Calu3 (cell line): ENCODE measurements around the gene KLHL6. TPM values are rescaled to one million over a fixed set of nuclear protein-coding genes. Genes with fewer than 3 reads are reported as not detected.

ENCODE experiments used
- Bru-seq: library from RNA; stranded (reverse); fragments of 400-500 nt; gene quantifications from one replicate; lab custom pipeline; 2021; lab: Mats Ljungman, UMichigan
- BruChase-seq, 2 experiments: library from RNA; stranded (reverse); fragments of 400-500 nt; gene quantifications; one replicate each; lab custom pipeline; 2021; lab: Mats Ljungman, UMichigan
- BruUV-seq: library from RNA; stranded (reverse); fragments of 400-500 nt; replicated peaks from 2 replicates; lab custom pipeline; 2021; lab: Mats Ljungman, UMichigan
- CTCF ChIA-PET: fragments of 300-600 bp; sonication (Branson Sonifier 250); formaldehyde crosslinking; loops from one replicate; lab custom pipeline; 2022; ENCODE audit warnings: antibody characterized with exemption; lab: Charles Lee
- DNase-seq: peaks from one replicate; pipeline ENCODE4 v3.0.0; 2022
- H3K27ac Mint-ChIP-seq: one replicate; pipeline ENCODE4 v1.8.0; 2022; ENCODE audit warnings: mixed read lengths; ENCODE audit not compliant: unreplicated experiment
- H3K27me3 Mint-ChIP-seq: one replicate; pipeline ENCODE4 v1.8.0; 2022; ENCODE audit warnings: mixed read lengths; ENCODE audit not compliant: unreplicated experiment
- H3K36me3 Mint-ChIP-seq: one replicate; pipeline ENCODE4 v1.8.0; 2022; ENCODE audit warnings: mild to moderate bottlenecking, moderate library complexity, mixed read lengths; ENCODE audit not compliant: insufficient read depth, unreplicated experiment
- H3K4me1 Mint-ChIP-seq: one replicate; pipeline ENCODE4 v1.8.0; 2022; ENCODE audit warnings: mild to moderate bottlenecking, low read depth, mixed read lengths; ENCODE audit not compliant: unreplicated experiment
- H3K4me3 Mint-ChIP-seq: one replicate; pipeline ENCODE4 v1.8.0; 2022; ENCODE audit warnings: mild to moderate bottlenecking, low read depth, moderate library complexity, mixed read lengths; ENCODE audit not compliant: unreplicated experiment
- H3K9me3 Mint-ChIP-seq: one replicate; pipeline ENCODE4 v1.8.0; 2022; ENCODE audit warnings: low read depth, mixed read lengths; ENCODE audit not compliant: unreplicated experiment
- intact Hi-C: fragments of 100-400 bp; cut with micrococcal nuclease; formaldehyde crosslinking; loops from one replicate; pipeline ENCODE4 v1.10.0; 2022; ENCODE audit not compliant: unreplicated experiment
- long read RNA-seq: library from polyadenylated mRNA; stranded (forward); transcript quantifications from one replicate; pipeline ENCODE4 v2.0.0, GENCODE V29; 2022
- total RNA-seq: library from RNA; stranded (reverse); gene quantifications from 2 replicates; pipeline ENCODE4 v1.2.3, GENCODE V29; 2022
- TF ChIP-seq, protein P1 (sequence below): fragments of 200-600 bp; IDR thresholded peaks from one replicate; pipeline ENCODE4 v1.8.0; 2022; ENCODE audit warnings: antibody characterized with exemption; ENCODE audit not compliant: unreplicated experiment

KLHL6 gene, protein sequence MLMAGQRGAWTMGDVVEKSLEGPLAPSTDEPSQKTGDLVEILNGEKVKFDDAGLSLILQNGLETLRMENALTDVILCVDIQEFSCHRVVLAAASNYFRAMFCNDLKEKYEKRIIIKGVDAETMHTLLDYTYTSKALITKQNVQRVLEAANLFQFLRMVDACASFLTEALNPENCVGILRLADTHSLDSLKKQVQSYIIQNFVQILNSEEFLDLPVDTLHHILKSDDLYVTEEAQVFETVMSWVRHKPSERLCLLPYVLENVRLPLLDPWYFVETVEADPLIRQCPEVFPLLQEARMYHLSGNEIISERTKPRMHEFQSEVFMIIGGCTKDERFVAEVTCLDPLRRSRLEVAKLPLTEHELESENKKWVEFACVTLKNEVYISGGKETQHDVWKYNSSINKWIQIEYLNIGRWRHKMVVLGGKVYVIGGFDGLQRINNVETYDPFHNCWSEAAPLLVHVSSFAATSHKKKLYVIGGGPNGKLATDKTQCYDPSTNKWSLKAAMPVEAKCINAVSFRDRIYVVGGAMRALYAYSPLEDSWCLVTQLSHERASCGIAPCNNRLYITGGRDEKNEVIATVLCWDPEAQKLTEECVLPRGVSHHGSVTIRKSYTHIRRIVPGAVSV
- total RNA-seq (not detected in 2 replicates), Bru-seq, nascent RNA (percentile 2 among the genes with signal in this experiment), BruChase-seq, experiment 1, labeled RNA remaining after a 6-hour chase (percentile 1 among the genes with signal in this experiment), BruChase-seq, experiment 2, labeled RNA remaining after a 2-hour chase (percentile 1 among the genes with signal in this experiment)
- long read RNA-seq, result 0 reads

DNA sequence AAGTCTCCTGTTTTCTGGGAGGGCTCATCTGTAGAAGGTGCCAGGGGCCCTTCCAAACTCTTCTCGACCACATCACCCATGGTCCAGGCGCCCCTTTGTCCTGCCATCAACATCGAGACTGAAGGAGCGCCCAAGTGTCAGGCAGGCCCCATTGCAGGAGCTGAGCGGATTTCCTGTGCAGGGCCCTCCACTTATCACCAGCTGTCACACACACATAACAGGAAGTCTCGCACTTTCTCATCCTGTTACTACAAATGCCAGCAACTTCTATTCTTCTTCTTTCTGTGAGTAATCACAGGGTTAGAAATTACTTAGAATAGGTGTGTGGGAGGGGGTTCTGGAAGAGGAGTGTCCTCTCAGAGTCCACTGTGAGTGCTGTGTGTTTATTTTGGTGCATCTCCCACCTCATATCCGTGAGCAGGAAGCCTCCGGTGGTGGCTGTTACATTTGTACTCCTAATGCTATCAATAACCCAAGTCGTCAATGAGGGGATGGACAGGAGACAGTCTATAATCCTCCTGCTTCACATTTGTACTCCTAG lies at the start of gene KLHL6:
TSS of gene KLHL6 (minus strand) at position 166 of the 541 bp plus-strand sequence. CDS start at position 113, 53 bp downstream.
- CTCF ChIA-PET, result no interaction called here

DNA sequence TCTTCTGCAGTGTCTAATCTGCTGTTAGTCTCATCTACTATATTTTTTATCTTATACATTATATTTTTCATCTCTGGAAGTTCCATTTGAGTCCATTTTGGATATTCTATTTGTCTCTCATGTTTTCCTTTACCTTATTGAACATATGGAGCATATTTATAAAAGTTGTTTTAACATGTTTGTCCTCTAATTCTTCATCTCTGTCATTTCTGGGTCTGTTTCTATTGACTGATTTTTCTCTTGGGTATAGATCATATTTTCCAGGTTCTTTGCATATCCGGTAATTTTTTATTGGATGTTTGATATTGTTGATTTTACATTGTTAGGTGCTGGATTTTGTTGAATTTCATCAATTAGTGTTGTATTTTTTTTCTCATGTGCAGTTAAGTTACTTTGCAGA lies 42.5 kb upstream of the KLHL6 start:
- TF ChIP-seq, protein P1, sequence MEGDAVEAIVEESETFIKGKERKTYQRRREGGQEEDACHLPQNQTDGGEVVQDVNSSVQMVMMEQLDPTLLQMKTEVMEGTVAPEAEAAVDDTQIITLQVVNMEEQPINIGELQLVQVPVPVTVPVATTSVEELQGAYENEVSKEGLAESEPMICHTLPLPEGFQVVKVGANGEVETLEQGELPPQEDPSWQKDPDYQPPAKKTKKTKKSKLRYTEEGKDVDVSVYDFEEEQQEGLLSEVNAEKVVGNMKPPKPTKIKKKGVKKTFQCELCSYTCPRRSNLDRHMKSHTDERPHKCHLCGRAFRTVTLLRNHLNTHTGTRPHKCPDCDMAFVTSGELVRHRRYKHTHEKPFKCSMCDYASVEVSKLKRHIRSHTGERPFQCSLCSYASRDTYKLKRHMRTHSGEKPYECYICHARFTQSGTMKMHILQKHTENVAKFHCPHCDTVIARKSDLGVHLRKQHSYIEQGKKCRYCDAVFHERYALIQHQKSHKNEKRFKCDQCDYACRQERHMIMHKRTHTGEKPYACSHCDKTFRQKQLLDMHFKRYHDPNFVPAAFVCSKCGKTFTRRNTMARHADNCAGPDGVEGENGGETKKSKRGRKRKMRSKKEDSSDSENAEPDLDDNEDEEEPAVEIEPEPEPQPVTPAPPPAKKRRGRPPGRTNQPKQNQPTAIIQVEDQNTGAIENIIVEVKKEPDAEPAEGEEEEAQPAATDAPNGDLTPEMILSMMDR, result no peak
- CTCF ChIA-PET, result interaction anchor here (1.1 kb wide), 1 partner anchor 8 kb away, joined by 3 read pairs; no protein-coding TSS in a partner anchor

More for the DNA sequence above, at the start of gene KLHL6:
- Mint-ChIP-seq H3K27me3 (no peaks in the 10 kb centered on the region), H3K4me3 (no peak within 1 kb of the TSS), H3K9me3 (no peaks in the 10 kb centered on the region), H3K36me3 (no peaks in the 10 kb centered on the region), H3K27ac (no peak within 1 kb of the TSS), H3K4me1 (no peaks in the 10 kb centered on the region)
- no TSS peak for BruUV-seq
- TF ChIP-seq, protein P1, result no peak
- no peak for DNase-seq
- intact Hi-C loops, result no loop called here

DNA sequence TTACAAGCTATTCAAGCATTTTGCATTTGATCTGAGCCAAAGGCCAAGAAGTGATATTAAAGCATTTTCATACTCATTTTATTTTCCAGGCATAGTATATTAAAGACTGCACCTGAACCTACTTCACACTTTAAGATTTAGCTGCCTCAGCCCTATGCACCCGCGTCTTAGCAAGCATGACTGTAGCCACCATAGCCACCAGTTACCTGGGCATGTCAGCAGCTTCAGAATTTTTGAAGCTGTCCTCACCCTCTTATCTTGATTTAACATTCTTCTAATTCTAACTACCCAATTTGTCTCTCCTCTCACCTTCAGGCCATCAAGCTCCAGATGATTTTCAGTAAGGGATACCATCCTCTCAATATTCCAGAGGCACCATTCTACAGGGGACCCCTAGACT lies 39.1 kb upstream of the KLHL6 start:
- no peaks in the 10 kb centered on the region for H3K4me1 Mint-ChIP-seq
- no peak overlapping the region for H3K4me3 Mint-ChIP-seq
- intact Hi-C loops, result no loop called here
- no TSS peak for BruUV-seq
- no peaks in the 10 kb centered on the region for H3K36me3 Mint-ChIP-seq
- CTCF ChIA-PET, result interaction anchor here (0.5 to 0.7 kb wide), 2 partner anchors 651 to 1194 kb away, joined by 3 read pairs; no protein-coding TSS in a partner anchor
- H3K9me3 Mint-ChIP-seq, result peaks cover 9% of the 10 kb centered on the region
- no peak for DNase-seq
- no peak overlapping the region for H3K27ac Mint-ChIP-seq
- TF ChIP-seq, protein P1, result no peak
- H3K27me3 Mint-ChIP-seq, result peaks cover 17% of the 10 kb centered on the region

More for the DNA sequence above, 42.5 kb upstream of the KLHL6 start:
- H3K36me3 Mint-ChIP-seq, result no peaks in the 10 kb centered on the region
- DNase-seq, result no peak
- H3K9me3 Mint-ChIP-seq, result peaks cover 9% of the 10 kb centered on the region
- no peak overlapping the region for H3K4me3 Mint-ChIP-seq
- H3K4me1 Mint-ChIP-seq, result no peaks in the 10 kb centered on the region
- H3K27me3 Mint-ChIP-seq, result peaks cover 12% of the 10 kb centered on the region
- intact Hi-C loops, result no loop called here
- no TSS peak for BruUV-seq
- no peak overlapping the region for H3K27ac Mint-ChIP-seq

DNA sequence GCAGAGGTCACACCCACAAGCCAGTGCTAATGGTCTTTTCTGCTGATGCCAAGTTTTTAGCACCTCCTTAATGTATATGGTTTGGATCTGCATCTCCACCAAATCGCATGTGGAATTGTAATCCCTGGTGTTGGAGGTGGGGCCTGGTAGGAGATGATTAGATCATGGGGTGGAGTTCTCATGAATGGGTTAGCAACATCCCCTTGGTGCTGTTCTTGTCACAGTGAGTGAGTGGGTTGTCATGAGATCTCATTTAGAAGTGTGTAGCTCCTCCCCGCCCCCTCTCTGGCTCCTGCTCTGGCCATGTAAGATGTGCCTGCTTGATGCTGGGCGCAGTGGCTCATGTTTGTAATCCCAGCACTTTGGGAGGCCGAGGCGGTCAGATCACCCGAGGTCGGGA lies 37.3 kb upstream of the KLHL6 start:
- DNase-seq, result no peak
- Mint-ChIP-seq H3K27me3 (peaks cover 29% of the 10 kb centered on the region), H3K9me3 (peaks cover 2% of the 10 kb centered on the region), H3K36me3 (no peaks in the 10 kb centered on the region), H3K4me1 (no peaks in the 10 kb centered on the region), H3K4me3 (no peak overlapping the region), H3K27ac (no peak overlapping the region)
- BruUV-seq, result no TSS peak
- intact Hi-C loops, result no loop called here
- CTCF ChIA-PET, result interaction anchor here (0.6 kb wide), 1 partner anchor 28 kb away, joined by 3 read pairs; no protein-coding TSS in a partner anchor
- TF ChIP-seq, protein P1, result no peak
